Activated naive CD4-positive, alpha-beta T cell (primary cell): ENCODE results near the gene MRPL42.
"Not testable (repeated sequence)": the region's sequence is repeated elsewhere in the genome, so short reads cannot be mapped to it uniquely, and the experiment has no call there.

Experiments
- DNase-seq, 4 experiments: peaks; one replicate each; lab custom pipeline; 2025; lab: John Stamatoyannopoulos, UW

Gene MRPL42

DNA sequence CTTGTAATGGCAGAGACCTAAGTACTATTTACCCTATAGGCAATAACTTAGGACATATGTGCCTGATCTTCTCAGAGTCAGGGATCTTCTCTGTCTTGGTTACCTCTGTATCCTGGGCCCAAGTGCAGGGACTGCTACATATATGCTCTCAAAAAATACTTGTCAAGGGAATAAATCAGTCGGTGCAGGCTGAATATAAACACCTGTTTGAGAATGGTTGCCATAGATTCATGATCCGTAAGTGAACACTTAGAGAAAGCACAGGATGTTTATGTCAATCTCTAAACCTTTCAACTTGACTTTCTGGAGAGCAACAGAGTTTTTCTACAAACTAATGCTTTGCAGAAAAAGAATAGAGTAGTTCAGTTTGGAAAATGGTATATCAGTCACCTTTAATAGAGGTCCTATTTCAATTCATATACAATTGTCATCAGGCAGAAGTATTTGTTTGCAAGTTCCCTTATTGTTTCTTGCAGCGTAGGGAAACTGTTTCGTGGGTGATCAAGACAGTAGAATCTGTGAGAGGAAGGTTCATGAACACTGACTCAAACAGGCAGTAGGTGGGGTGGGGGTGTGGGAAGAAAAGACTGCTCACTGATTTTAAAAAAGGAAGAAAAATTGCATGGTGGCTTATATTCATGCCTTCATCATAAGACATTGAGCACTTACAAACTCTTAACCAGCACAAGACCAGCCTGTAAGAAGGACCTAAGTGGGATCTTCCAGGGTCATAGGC, 19.6 kb upstream of the MRPL42 start:
- DNase-seq = no peak

DNA sequence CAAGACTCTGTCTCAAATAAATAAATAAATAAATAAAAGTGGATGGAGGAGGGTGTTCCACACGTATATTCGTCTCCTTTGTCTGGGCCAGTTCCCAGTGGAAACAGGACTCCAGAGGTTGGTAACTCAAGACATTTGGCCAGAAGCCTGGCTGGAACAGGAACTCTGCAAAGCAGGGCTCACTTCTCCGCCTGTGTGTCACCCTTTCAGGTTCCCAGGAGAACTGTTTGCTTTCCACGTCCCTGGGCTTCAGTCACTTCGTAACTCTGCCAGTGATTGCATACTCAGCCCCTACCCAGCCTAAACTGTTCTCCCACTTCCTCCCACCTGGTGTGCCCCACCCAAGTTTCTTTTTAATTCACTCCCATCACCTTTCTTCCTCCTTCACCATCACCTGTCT, 18.5 kb upstream of the MRPL42 start:
- no peak for DNase-seq

DNA sequence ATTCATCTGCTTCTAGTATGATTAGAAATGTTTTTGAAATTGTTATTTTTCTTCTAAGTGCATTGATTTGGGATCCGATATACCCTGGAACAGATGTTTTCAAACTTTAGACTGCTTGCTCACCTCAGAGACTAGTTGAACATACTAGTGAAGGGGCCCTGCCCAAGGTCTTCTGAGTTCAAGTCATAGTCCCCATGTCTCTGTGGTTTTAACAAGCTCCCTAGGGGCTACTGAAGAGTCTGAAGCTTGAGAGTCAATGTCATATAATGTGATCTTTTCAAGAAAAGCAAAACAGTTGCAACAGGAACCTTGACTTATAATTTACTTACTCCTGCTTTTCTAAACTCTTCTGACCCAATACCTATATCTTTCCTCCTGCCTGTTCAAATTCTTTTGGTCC, 18.0 kb upstream of the MRPL42 start:
- DNase-seq = no peak

DNA sequence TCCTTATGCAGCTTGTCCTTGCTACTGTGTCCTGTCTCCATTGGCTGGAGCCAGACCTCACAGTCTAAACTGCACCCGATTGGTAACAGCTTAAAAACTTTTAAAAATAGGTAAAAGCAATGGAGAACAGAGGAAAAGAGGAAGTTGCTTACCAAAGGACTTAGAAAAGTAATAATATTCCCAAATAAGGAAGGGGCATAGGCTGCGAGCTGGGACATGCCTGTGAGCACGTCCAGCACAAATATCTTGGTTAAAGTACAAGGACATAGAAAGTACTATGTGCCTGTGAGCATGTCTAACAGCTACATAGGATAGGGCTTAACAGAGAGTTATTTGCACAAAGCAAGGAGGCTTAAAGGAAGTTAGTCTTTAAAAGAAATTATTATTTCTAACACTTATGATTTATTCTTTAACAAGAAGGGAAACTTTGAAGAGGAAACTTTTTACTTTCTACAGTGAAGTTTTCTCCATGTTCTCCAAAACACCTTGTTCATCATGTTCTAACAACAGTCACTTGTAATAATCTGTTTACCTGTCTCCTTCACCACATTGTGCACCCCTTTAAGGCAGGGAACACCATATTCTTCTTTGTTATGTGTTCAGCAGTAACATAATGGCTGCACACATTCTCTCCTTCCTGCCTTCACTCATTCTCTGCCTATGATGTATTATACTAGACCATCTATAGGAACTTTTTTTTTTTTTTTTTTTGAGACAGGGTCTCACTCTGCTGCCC, 15.7 kb upstream of the MRPL42 start:
- no peak for DNase-seq

DNA sequence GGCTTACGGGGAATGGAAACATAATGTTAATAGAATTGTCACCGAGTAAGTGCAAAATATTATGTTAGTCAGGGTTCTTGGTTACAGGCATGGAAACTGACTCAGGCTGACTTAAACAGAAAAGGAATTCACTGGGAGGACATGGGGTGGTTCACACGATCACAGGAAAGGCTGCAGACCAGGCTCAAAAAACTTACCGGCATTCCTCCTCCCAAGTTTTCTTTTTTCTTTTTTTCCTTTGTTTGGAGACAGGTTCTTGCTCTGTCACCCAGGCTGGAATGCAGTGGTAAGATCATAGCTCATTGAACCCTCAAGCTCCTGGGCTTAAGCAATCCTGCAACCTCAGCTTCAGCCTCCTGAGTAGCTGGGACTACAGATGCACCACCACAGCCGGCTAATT, 13.7 kb upstream of the MRPL42 start:
- DNase-seq = no peak

DNA sequence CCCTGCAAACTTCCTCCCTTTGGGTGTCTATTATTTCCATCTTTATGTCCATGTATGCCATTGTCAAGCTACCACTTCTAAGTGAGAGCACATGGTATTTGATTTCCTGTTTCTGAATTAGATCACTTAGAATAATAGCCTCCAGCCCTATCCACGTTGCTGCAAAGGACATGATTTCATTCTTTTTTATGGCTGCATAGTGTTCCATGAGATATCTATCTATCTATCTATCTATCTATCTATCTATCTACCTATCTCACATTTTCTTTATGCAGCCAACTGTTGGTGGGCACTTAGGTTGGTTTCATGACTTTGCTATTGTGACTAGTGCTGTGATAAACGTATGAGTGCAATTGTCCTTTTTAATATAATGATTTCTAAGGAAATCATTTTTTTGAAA, 11.2 kb upstream of the MRPL42 start:
- DNase-seq = no peak

DNA sequence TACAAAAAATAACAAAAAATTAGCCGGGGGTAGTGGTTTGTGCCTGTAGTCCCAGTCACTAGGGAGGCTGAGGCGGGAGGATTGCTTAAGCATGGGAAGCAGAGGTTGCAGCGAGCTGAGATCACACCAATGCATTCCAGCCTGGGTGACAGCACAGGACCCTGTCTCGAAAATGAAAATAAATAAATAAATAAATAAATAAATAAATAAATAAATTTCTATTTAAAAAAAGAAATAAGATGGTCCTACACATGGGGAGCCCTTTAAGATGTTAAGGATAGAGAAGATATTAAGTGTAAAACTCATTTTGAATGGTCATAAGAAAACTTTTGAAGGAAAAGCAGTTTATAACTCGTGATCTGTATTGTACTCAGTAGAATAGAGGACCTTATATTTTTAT, 8.2 kb upstream of the MRPL42 start:
- no peak for DNase-seq

DNA sequence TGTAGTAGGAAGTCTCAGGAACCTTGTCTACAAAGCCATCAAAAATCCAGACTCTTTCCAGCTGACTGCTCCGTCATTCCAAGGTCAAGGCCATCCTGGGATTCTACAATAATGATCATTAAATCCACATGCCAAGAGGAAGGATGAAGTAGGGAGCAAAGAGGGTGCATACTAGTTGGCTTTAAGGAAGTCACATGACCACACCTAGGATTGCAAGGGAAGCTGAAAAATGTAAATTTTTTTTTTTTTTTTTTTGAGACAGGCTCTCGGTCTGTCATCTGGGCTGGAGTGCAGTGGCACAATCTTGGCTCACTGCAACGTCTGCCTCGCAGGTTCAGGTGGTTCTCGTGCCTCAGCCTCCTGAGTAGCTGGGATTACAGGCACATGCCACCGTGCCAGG, 7.3 kb upstream of the MRPL42 start:
- DNase-seq = no peak

DNA sequence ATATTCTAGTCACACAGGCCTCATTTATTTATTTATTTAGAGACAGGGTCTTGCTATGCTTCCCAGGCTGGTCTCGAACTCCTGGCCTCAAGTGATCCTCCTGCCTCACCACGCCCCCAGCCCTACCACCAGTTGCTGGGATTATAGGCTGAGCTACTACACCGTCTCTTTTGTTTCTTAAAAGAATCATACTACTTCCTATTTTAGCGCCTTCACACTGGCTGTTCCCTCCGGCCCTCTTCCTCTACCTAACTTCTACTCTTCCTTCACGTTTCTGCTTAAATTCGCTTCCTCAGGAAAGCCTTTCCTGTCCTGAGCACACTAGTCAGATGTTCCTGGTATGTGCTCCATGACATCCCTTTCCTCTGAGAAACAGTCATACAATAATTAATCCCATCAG, 6.4 kb upstream of the MRPL42 start:
- DNase-seq = no peak

DNA sequence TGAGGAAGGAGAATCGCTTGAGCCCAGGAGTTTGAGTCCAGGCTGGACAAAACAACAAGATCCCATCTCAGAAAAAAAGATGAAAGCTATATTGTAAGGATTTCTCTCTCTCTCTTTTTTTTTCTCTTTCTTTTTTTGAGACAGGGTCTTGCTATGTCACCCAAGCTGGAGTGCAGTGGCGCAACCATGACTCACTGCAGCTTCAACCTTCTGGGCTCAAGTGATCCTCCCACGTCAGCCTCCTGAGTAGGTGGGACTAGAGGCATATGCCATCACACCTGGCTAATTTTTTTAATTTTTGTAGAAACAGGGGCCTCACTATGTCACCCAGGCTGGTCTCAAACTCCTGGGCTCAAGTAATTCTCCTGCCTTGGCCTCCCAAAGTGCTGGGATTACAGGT, 5.8 kb upstream of the MRPL42 start:
- DNase-seq = no peak

DNA sequence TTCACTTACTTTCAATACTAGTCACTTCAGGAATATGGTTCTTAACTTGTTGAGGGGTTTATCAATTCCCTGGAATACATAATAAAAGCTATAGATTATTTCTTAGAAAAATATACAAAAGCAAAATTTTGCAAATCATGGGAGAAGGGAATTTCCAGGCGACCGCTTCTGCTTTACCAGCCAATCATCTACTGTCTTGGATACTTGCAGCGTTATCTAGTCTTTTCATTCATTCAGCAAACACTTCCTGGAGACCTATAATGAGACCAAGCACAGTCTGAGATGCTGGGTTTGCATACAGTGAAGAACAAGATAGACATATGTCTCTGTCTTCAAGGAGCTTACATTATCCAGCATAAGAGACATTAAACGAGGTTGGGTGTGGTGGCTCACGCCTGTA, 1.5 kb upstream of the MRPL42 start:
- no peak for DNase-seq

DNA sequence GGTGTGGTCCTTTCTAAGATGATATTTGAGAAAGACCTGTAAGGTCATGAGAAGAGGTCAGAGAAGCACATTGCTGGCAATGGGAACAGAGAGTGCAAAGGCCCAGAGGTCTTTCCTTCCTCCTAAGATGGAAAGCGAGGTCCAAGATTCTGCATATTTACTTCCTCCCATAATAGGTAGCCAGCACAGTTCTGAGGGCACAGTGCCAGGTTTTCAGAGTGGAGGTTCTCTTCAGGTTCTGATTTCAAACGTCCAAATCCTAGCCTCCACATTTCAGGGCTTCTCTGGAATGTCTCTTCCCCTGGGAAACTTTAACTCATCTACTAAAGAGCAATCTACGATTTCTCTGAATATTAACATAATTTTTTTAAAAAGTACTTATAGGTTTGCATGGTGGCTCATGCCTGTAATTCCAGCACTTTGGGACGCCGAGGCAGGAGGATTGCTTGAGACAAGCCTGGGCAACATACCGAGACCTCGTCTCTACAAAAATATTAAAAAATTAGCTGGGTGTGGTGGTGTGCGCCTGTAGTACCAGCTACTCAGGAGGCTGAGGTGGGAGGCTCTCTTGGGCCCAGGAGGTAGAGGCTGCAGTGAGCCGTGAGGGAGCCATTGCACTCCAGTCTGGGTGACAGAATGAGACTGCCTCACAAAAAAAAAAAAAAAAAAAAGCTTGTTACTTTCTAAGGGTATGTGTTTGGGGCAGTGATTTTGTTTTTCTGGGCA, 526 bp upstream of the MRPL42 start:
- no peak for DNase-seq

DNA sequence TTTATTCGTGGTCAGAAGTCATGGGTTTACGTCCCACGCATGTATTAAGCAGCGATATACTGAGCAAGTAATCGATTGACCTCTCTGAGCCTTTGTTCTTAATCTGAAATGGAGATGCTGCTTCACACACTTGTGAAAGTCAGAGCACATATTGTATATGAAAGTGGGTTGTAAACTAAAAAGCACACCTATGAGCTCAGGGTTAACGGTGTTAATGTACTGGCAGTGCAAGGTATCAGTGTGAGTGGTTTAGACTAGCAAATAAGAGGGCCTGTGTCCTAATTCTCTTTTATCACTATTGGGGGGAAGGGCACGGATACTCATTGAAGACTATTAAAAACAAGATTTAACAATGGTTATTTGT, 676 bp downstream of the MRPL42 start:
- DNase-seq = no peak

DNA sequence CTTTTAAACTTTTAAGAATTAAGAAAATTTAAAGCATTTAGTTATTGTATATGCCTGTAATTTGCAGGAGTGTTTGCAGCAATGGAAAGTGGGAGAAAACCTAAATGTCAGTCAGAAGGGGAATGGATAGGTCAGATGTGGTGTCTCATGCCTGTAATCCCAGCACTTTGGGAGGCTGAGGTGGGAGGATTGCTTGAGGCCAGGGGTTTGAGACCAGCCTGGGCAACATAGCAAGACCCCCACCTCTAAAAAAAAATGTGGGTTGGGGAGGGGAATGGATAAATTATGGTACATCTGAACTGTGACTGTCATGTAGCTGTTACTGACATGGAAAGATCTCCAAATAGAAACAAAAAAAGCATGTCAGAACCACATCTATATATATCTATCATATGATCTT, 2.1 kb downstream of the MRPL42 start:
- DNase-seq = no peak

DNA sequence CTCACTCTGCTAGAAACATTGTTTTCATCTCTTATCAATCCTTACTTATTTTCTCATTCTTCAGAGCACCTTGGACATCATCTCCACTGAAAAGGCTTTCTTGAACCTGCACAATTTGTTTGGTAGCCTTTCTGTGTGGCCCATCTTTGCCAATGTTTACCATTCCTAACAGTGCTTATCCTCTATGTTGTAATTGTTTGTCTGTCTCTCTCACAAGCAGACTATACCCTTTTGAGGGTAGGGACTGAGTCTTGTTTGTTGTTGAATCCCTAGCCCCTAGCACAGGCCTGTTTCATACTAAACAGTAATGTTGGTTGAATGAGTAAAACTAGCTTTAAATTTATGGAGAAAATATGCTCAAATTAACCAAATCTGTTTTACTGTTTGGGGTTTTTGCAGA, 9.2 kb downstream of the MRPL42 start:
- no peak for DNase-seq

DNA sequence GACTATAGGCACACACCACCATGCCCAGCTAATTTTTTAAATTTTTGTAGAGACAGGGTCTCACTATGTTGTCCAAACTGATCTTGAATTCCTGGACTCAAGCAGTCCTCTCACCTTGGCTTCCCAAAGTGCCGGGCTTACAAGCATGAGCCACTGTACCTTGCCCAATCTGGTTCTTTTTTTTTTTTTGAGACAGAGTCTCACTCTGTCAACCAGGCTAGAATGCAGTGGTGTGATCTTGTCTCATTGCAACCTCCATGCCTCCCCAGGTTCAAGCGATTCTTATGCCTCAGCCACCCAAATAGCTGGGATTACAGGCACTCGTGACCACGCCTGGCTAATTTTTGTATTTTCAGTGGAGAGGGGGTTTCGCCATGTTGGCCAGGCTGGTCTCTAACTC, 15.4 kb downstream of the MRPL42 start:
- DNase-seq = no peak

DNA sequence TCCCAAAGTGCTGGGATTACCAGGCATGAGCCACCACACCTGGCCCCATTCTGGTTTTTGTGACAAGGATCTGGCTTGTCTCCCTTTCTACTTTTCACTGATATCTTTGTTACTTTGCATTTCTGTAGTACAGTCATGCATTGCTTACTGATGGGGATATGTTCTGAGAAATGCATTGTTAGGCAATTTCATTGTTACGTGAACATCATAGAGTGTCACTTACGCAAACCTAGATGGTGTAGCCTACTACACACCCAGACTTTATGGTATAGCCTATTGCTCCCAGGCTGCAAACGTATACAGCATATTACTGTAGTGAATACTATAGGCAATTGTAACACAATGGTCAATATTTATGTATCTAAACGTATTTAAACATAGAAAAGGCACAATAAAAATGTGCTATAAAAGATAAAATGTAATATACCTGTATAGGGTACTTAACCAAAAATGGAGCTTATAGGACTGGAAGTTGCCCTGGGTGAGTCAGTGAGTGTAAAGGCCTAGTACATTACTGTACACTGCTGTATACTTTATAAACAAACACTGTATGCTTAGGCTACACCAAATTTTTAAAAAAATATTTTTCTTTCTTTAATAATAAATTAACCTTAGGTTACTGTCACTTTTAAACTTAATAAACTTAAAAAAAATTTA, 16.0 kb downstream of the MRPL42 start:
- DNase-seq = no peak

DNA sequence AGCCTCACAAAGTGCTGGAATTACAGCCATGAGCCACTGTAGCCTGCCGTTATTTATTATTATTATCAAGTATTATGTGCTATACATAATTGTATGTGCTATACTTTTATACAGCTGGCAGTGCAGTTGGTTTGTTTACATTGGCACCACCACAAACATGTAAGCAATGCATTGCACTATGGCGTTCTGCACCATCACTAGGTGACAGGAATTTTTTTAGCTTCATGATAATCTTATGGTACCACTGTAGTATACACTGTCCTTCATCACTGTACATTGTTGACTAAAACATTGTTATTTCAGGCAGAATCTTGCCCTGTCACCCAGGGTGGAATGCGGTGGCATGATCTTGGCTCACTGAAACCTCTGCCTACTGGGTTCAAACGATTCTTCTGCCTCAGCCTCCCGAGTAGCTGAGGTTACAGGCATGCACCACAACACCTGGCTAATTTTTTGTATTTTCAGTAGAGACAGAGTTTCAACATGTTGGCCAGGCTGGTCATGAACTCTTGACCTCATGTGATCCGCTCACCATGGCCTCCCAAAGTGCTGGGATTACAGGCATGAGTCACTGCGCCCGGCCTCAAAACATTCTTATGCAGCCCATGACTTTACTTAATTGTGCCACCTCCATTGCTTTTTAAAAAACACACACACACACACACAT, 17.1 kb downstream of the MRPL42 start:
- no peak for DNase-seq

DNA sequence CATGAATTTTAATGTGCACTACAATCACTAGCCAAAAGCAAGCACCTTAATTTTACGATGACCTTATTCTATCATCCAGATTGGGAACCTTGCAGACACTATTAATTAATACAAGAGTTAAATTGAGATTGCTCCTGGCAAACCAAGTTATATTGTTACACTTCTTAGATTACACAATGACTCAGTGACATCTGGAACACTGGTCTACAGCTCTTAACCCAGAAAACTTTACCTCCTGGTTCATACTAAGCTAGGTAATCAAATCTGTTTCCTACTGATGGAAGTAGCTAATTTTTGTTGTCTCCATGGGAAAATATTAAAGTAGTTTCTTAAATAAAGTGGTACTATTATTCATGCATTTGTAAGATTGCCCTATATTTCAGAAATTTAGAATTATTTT, 25.5 kb downstream of the MRPL42 start:
- not testable (repeated sequence) for DNase-seq

DNA sequence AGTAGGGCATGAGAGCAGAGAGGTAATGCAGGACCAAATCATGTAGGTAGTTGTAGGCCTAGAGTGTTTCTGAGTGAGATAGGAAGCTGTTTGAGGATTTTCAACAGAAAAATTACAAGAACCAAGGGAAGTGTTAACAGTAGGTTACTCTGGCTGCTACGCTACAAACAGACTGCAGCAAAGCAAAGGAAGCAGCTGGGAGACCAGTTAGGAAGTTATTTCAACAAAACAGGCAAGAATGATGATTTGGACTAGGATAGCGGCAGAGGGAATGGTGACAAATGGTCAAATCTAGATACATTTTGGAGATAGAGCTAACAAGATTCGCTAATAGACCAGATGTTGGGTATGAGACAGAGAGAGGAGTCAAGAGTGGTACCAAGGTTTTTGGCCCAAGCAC, 26.8 kb downstream of the MRPL42 start:
- DNase-seq = no peak

DNA sequence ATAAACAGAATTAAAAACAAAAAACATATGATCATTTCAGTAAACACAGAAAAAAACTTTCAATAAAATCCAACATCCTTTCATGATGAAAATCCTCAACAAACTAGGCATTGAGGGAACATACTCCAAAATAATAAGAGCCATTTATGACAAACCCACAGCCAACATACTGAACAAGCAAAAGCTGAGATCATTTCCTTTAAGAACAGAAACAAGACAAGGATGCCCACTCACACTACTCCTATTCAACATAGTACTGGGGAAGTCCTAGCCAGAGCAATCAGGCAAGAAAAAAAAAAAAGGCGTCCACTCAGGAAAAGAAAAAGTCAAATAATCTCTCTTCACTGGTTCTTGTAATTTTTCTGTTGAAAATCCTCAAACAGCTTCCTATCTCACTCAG, 30.1 kb downstream of the MRPL42 start:
- no peak for DNase-seq

DNA sequence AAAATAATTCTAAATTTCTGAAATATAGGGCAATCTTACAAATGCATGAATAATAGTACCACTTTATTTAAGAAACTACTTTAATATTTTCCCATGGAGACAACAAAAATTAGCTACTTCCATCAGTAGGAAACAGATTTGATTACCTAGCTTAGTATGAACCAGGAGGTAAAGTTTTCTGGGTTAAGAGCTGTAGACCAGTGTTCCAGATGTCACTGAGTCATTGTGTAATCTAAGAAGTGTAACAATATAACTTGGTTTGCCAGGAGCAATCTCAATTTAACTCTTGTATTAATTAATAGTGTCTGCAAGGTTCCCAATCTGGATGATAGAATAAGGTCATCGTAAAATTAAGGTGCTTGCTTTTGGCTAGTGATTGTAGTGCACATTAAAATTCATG, 31.5 kb downstream of the MRPL42 start:
- DNase-seq = not testable (repeated sequence)
